ENCODE measurements around the gene RFXAP. TPM values are rescaled to one million over a fixed set of nuclear protein-coding genes. Genes with fewer than 3 reads are reported as not detected.
A peak's percentile ranks its signal among the peaks of the same experiment; 100 is the strongest.
"Not testable (repeated sequence)": the region's sequence is repeated elsewhere in the genome, so short reads cannot be mapped to it uniquely, and the experiment has no call there.

The RFXAP gene, protein sequence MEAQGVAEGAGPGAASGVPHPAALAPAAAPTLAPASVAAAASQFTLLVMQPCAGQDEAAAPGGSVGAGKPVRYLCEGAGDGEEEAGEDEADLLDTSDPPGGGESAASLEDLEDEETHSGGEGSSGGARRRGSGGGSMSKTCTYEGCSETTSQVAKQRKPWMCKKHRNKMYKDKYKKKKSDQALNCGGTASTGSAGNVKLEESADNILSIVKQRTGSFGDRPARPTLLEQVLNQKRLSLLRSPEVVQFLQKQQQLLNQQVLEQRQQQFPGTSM
- polyA plus RNA-seq = 6.9 TPM
- long read RNA-seq, donor 1, partial matches to known transcripts = 57 of 58 reads
- long read RNA-seq, donor 1, other reads (novel, unspliced or antisense) = 0 of 58 reads
- long read RNA-seq, donor 2, transcript RFXAP-201 (3 exons, 2,304 nt) = major isoform, 5 of 182 reads
- long read RNA-seq, donor 2, partial matches to known transcripts = 177 of 182 reads
- long read RNA-seq, donor 2, other reads (novel, unspliced or antisense) = 0 of 182 reads
- long read RNA-seq, donor 3 = 0 reads
- long read RNA-seq, donor 4, partial matches to known transcripts = 17 of 17 reads
- long read RNA-seq, donor 4, other reads (novel, unspliced or antisense) = 0 of 17 reads
- long read RNA-seq, donor 5, partial matches to known transcripts = 7 of 42 reads
- long read RNA-seq, donor 5, other reads (novel, unspliced or antisense) = 34 of 42 reads
- long read RNA-seq, donor 6, partial matches to known transcripts = 185 of 186 reads
- long read RNA-seq, donor 6, other reads (novel, unspliced or antisense) = 0 of 186 reads
- long read RNA-seq, donor 7, partial matches to known transcripts = 26 of 46 reads
- long read RNA-seq, donor 7, other reads (novel, unspliced or antisense) = 18 of 46 reads
- long read RNA-seq, donor 8, transcript RFXAP-201 (3 exons, 2,304 nt) = major isoform, 6 of 146 reads
- long read RNA-seq, donor 8, partial matches to known transcripts = 86 of 146 reads
- long read RNA-seq, donor 8, other reads (novel, unspliced or antisense) = 54 of 146 reads
- long read RNA-seq, donor 9, partial matches to known transcripts = 54 of 104 reads
- long read RNA-seq, donor 9, other reads (novel, unspliced or antisense) = 49 of 104 reads
- long read RNA-seq, donor 10, partial matches to known transcripts = 133 of 136 reads
- long read RNA-seq, donor 10, other reads (novel, unspliced or antisense) = 0 of 136 reads
- long read RNA-seq, donor 11 = 0 reads

DNA sequence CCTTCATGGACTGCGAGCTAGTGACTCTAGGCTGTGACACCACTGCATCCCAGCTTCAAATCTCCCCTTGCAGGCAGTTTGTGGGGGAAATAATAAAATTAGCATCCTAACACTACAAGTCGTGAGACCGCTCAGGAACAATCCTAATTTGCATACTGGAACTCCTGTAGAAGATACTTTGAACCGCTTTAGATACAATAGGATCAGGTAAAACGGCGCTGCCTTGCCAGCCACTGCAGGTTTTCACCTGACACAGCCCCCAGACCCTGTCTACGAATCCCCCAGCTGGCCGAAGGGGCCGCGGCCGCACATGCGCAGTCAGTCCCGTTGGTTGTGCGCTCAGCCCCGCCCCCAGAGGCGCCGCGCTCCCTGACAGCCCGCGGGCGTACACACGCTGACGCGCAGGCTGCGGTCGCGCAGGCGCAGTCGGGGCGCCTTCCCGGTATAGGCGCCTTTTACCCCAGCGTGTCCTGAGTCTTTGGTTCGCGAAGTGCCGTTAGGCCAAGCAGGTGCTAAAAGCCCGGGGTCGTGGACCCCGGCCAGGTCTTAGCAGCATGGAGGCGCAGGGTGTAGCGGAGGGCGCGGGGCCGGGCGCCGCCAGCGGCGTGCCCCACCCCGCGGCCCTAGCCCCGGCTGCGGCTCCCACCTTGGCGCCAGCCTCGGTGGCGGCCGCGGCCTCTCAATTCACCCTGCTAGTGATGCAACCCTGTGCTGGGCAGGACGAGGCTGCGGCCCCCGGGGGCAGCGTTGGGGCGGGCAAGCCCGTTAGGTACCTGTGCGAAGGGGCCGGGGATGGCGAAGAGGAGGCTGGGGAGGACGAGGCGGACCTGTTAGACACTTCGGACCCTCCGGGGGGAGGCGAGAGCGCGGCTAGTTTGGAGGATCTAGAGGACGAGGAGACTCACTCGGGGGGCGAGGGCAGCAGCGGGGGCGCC, at the start of gene RFXAP:
Gene RFXAP, plus strand, starts transcription at position 419 of the 935 bp plus-strand sequence. Its CDS starts 136 bp downstream, at position 555.
- H3K36me3 ChIP-seq (ENCODE audit: control insufficient read depth, insufficient read depth, low read length) = no peaks in the 10 kb centered on the region
- peak within 1 kb of the TSS; percentile 58 for H3K4me3 ChIP-seq (ENCODE audit: low read length)
- peaks cover 3% of the 10 kb centered on the region for H3K4me1 ChIP-seq (ENCODE audit: control insufficient read depth, insufficient read depth, low read length)
- DNase-seq = peak; percentile 89 to 93
- peak within 1 kb of the TSS; percentile 26 for H3K27ac ChIP-seq (ENCODE audit: low read length)
- no peaks in the 10 kb centered on the region for H3K9me3 ChIP-seq (ENCODE audit: control insufficient read depth, low read depth, low read length)
- H3K27me3 ChIP-seq (ENCODE audit: control insufficient read depth, insufficient read depth, low read length) = no peaks in the 10 kb centered on the region
- WGBS (ENCODE audit: insufficient coverage, low lambda C conversion rate) = no CpG with 5 or more reads among the region's 78 CpGs

DNA sequence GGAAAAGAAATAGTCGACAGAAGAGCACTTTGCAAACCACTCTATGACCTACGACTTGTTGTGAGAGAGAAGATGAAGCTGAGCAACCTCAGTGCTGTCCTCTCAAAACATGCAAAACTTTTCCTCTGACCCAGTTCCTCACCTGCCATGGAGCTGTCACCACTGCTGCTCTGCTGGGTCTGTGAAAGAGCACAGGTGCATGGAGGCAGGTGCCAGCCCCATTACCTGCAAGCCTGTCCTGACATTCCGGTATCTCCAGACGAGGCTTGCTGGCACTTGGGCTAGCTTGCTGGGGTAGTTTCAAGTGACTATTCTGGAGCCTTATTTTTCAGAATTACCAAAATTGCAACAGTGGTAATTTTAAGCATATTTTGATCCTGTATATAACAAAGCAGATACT, 49.5 kb upstream of the RFXAP start:
- no peak for DNase-seq
- Histone ChIP-seq H3K4me1 (ENCODE audit: control insufficient read depth, insufficient read depth, low read length) (no peaks in the 10 kb centered on the region), H3K27ac (ENCODE audit: low read length) (no peak overlapping the region), H3K9me3 (ENCODE audit: control insufficient read depth, low read depth, low read length) (peaks cover 3% of the 10 kb centered on the region), H3K4me3 (ENCODE audit: low read length) (no peak overlapping the region), H3K36me3 (ENCODE audit: control insufficient read depth, insufficient read depth, low read length) (no peaks in the 10 kb centered on the region), H3K27me3 (ENCODE audit: control insufficient read depth, insufficient read depth, low read length) (no peaks in the 10 kb centered on the region)
- WGBS (ENCODE audit: insufficient coverage, low lambda C conversion rate) = no CpG with 5 or more reads among the region's 4 CpGs

- no peak for DNase-seq
- Histone ChIP-seq H3K27me3 (ENCODE audit: control insufficient read depth, insufficient read depth, low read length) (no peaks in the 10 kb centered on the region), H3K4me3 (ENCODE audit: low read length) (no peak overlapping the region), H3K9me3 (ENCODE audit: control insufficient read depth, low read depth, low read length) (peaks cover 3% of the 10 kb centered on the region), H3K4me1 (ENCODE audit: control insufficient read depth, insufficient read depth, low read length) (no peaks in the 10 kb centered on the region), H3K27ac (ENCODE audit: low read length) (no peak overlapping the region), H3K36me3 (ENCODE audit: control insufficient read depth, insufficient read depth, low read length) (no peaks in the 10 kb centered on the region)
- 100% methylated on average over 1 of the region's 2 CpGs for WGBS (ENCODE audit: insufficient coverage, low lambda C conversion rate)
Measured at GRCh38 chr13:36770741-36771140, 48.3 kb upstream of the RFXAP start.

DNA sequence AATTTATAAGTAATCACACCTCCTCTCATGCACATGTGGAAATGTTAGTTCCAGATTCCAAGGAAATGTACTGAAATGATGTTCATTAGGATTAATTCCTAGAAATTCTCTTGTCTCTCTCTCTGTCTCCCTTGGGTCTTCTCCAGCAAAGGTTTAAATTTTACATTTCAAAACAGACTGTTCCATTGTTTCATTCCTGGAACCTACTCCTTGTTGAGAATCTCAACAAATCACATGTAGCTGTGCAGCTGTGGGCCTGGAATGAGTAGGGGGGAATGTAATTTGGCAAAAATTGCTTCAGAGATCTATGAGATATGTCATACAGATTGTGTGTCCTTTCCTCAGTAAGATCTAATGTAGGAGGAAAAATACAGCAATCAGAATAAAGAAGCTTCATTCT, 46.2 kb upstream of the RFXAP start:
- DNase-seq = no peak
- Histone ChIP-seq H3K27me3 (ENCODE audit: control insufficient read depth, insufficient read depth, low read length) (no peaks in the 10 kb centered on the region), H3K36me3 (ENCODE audit: control insufficient read depth, insufficient read depth, low read length) (no peaks in the 10 kb centered on the region), H3K4me3 (ENCODE audit: low read length) (no peak overlapping the region), H3K9me3 (ENCODE audit: control insufficient read depth, low read depth, low read length) (no peaks in the 10 kb centered on the region), H3K27ac (ENCODE audit: low read length) (no peak overlapping the region), H3K4me1 (ENCODE audit: control insufficient read depth, insufficient read depth, low read length) (no peaks in the 10 kb centered on the region)

- WGBS (ENCODE audit: insufficient coverage, low lambda C conversion rate) = 100% methylated on average over 1 of the region's 5 CpGs
- Histone ChIP-seq H3K36me3 (ENCODE audit: control insufficient read depth, insufficient read depth, low read length) (no peaks in the 10 kb centered on the region), H3K4me1 (ENCODE audit: control insufficient read depth, insufficient read depth, low read length) (no peaks in the 10 kb centered on the region), H3K27ac (ENCODE audit: low read length) (no peak overlapping the region), H3K9me3 (ENCODE audit: control insufficient read depth, low read depth, low read length) (no peaks in the 10 kb centered on the region), H3K27me3 (ENCODE audit: control insufficient read depth, insufficient read depth, low read length) (no peaks in the 10 kb centered on the region), H3K4me3 (ENCODE audit: low read length) (no peak overlapping the region)
- no peak for DNase-seq
Measured at GRCh38 chr13:36774931-36775330, 44.1 kb upstream of the RFXAP start.

DNA sequence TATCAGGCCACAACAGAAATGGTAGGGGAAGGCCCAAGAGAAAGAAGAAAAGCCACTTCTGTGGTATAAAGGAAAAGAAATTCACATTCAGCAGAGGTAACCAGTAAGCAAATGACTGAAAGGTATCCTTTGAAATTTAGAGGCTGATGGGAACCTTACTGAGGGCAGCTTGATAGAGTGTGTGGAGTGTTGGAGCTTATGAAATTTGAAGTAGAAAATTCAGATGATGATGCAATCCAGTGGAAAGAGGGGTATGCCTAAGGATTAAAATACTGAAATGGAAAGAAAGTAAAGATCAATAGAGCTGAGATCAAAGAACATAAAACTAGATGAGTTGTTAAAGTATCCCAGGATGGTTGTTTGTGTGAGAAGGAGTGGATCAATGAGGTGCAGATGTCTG, 42.8 kb upstream of the RFXAP start:
- Histone ChIP-seq H3K27me3 (ENCODE audit: control insufficient read depth, insufficient read depth, low read length) (no peaks in the 10 kb centered on the region), H3K36me3 (ENCODE audit: control insufficient read depth, insufficient read depth, low read length) (no peaks in the 10 kb centered on the region), H3K4me3 (ENCODE audit: low read length) (no peak overlapping the region), H3K9me3 (ENCODE audit: control insufficient read depth, low read depth, low read length) (no peaks in the 10 kb centered on the region), H3K27ac (ENCODE audit: low read length) (no peak overlapping the region), H3K4me1 (ENCODE audit: control insufficient read depth, insufficient read depth, low read length) (no peaks in the 10 kb centered on the region)
- no peak for DNase-seq

- no peaks in the 10 kb centered on the region for H3K4me1 ChIP-seq (ENCODE audit: control insufficient read depth, insufficient read depth, low read length)
- H3K36me3 ChIP-seq (ENCODE audit: control insufficient read depth, insufficient read depth, low read length) = no peaks in the 10 kb centered on the region
- no peak overlapping the region for H3K4me3 ChIP-seq (ENCODE audit: low read length)
- DNase-seq = peak in 1 of 2 donors; percentile 11
- WGBS (ENCODE audit: insufficient coverage, low lambda C conversion rate) = no CpG with 5 or more reads among the region's 8 CpGs
- no peak overlapping the region for H3K27ac ChIP-seq (ENCODE audit: low read length)
- H3K27me3 ChIP-seq (ENCODE audit: control insufficient read depth, insufficient read depth, low read length) = no peaks in the 10 kb centered on the region
- no peaks in the 10 kb centered on the region for H3K9me3 ChIP-seq (ENCODE audit: control insufficient read depth, low read depth, low read length)
Measured at GRCh38 chr13:36778083-36778671, 40.8 kb upstream of the RFXAP start.

DNA sequence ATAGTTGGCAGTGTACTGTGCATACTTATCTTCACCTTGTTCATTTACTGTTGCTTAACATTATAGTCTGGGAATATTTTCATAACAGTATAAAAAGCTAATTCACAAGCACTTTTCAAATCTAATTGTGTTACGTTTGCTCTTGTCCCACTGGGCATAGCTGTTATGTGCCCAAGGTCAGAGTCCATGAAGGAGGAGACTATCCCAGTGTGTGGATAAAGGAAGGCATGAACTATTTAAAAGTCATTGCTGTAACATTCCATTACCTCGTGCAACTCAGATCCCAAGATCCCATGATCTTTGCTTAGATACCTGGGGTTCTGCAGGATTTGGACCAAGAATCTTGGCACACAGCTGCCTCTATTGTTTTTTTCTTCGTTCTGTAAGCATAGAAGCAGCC, 35.1 kb upstream of the RFXAP start:
- no peaks in the 10 kb centered on the region for H3K36me3 ChIP-seq (ENCODE audit: control insufficient read depth, insufficient read depth, low read length)
- H3K4me1 ChIP-seq (ENCODE audit: control insufficient read depth, insufficient read depth, low read length) = no peaks in the 10 kb centered on the region
- DNase-seq = no peak
- WGBS (ENCODE audit: insufficient coverage, low lambda C conversion rate) = no CpG with 5 or more reads among the region's 3 CpGs
- H3K27me3 ChIP-seq (ENCODE audit: control insufficient read depth, insufficient read depth, low read length) = no peaks in the 10 kb centered on the region
- no peak overlapping the region for H3K27ac ChIP-seq (ENCODE audit: low read length)
- H3K4me3 ChIP-seq (ENCODE audit: low read length) = no peak overlapping the region
- H3K9me3 ChIP-seq (ENCODE audit: control insufficient read depth, low read depth, low read length) = no peaks in the 10 kb centered on the region

DNA sequence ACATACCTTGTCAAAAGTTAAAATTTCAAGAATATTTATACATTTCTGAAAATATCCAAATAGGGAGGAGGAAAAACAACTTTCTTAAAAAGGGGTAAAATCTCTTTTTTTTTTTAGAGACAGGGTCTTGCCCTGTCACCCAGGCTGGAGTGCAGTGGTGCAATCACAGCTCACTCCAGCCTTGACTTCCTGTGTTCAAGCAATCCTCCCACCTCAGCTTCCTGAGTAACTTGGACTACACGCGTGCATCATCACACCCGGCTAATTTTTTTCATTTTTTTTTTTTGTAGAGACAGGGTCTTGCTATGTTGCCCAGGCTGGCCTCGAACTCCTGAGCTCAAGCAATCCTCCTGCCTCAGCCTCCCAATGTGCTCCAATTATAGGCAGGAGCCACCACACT, 32.8 kb upstream of the RFXAP start:
- no CpG with 5 or more reads among the region's 4 CpGs for WGBS (ENCODE audit: insufficient coverage, low lambda C conversion rate)
- not testable (repeated sequence) for H3K36me3 ChIP-seq (ENCODE audit: control insufficient read depth, insufficient read depth, low read length); H3K9me3 ChIP-seq (ENCODE audit: control insufficient read depth, low read depth, low read length); H3K4me3 ChIP-seq (ENCODE audit: low read length); H3K27ac ChIP-seq (ENCODE audit: low read length); H3K27me3 ChIP-seq (ENCODE audit: control insufficient read depth, insufficient read depth, low read length); DNase-seq; H3K4me1 ChIP-seq (ENCODE audit: control insufficient read depth, insufficient read depth, low read length)
